ENCODE measurements around the gene LAMC3. TPM values are rescaled to one million over a fixed set of nuclear protein-coding genes. Genes with fewer than 3 reads are reported as not detected.

The LAMC3 gene
- total RNA-seq, 2 donors from 2014 or later = 3.9 to 16.8 TPM

- Histone ChIP-seq H3K27ac (no peak overlapping the region), H3K36me3 (replicated peaks in 1 of 2; ENCODE audit: insufficient read depth in 1 of 2, low read depth in 2 of 2) (no peaks in the 10 kb centered on the region), H3K4me1 (no peaks in the 10 kb centered on the region), H3K4me3 (no peak overlapping the region), H3K27me3 (peaks cover 0 to 3% of the 10 kb centered on the region in 2 donors), H3K9me3 (no peaks in the 10 kb centered on the region)
- ATAC-seq (no peak), DNase-seq (no peak)
- 79 to 84% methylated on average over 7 to 8 of the region's 8 CpGs for WGBS, 2 donors
- TF ChIP-seq CTCF (IDR thresholded peaks at IDR 0.05) (no peak), POLR2A (IDR thresholded peaks at IDR 0.05) (no peak)
- intact Hi-C loops (cut with DNase I) = no loop called here
Observed at GRCh38 chr9:130961511-130962300, 47.3 kb upstream of the LAMC3 start.

- DNase-seq (peak in 2 of 4 donors; percentile 10 to 44), ATAC-seq (peak; percentile 62)
- H3K36me3 ChIP-seq (replicated peaks in 1 of 2; ENCODE audit: insufficient read depth in 1 of 2, low read depth in 2 of 2) = no peaks in the 10 kb centered on the region
- no peak for TF ChIP-seq POLR2A (IDR thresholded peaks at IDR 0.05)
- 40 to 58% methylated on average over 18 to 22 of the region's 22 CpGs for WGBS, 2 donors
- no peak overlapping the region for H3K27ac ChIP-seq
- H3K4me1 ChIP-seq = no peaks in the 10 kb centered on the region
- no peaks in the 10 kb centered on the region for H3K27me3 ChIP-seq
- H3K9me3 ChIP-seq = no peaks in the 10 kb centered on the region
- no peak overlapping the region for H3K4me3 ChIP-seq
- intact Hi-C loops (cut with DNase I) = no loop called here
Observed at GRCh38 chr9:130962418-130963316, 46.3 kb upstream of the LAMC3 start.

- H3K4me1 ChIP-seq = no peaks in the 10 kb centered on the region
- DNase-seq (no peak), ATAC-seq (no peak)
- WGBS, 2 donors = 68 to 70% methylated on average over 15 of the region's 15 CpGs
- H3K27me3 ChIP-seq = no peaks in the 10 kb centered on the region
- H3K4me3 ChIP-seq = no peak overlapping the region
- H3K36me3 ChIP-seq (replicated peaks in 1 of 2; ENCODE audit: insufficient read depth in 1 of 2, low read depth in 2 of 2) = no peaks in the 10 kb centered on the region
- intact Hi-C loops (cut with DNase I) = no loop called here
- H3K9me3 ChIP-seq = no peaks in the 10 kb centered on the region
- H3K27ac ChIP-seq = no peak overlapping the region
- TF ChIP-seq POLR2A (IDR thresholded peaks at IDR 0.05) (no peak), CTCF (IDR thresholded peaks at IDR 0.05) (no peak)
Observed at GRCh38 chr9:130963337-130963908, 45.6 kb upstream of the LAMC3 start.

- Histone ChIP-seq H3K9me3 (no peaks in the 10 kb centered on the region), H3K27me3 (no peaks in the 10 kb centered on the region), H3K4me3 (no peak overlapping the region), H3K27ac (no peak overlapping the region), H3K4me1 (no peaks in the 10 kb centered on the region), H3K36me3 (replicated peaks in 1 of 2; ENCODE audit: insufficient read depth in 1 of 2, low read depth in 2 of 2) (no peaks in the 10 kb centered on the region)
- no peak for ATAC-seq
- DNase-seq = no peak
- 94 to 97% methylated on average over 8 of the region's 8 CpGs for WGBS, 2 donors
- no peak for TF ChIP-seq POLR2A (IDR thresholded peaks at IDR 0.05)
- TF ChIP-seq CTCF (IDR thresholded peaks at IDR 0.05) = no peak
- intact Hi-C loops (cut with DNase I) = no loop called here
Observed at GRCh38 chr9:130963916-130964315, 45.1 kb upstream of the LAMC3 start.

GRCh38 chr9:130965680-130966079 lies 43.3 kb upstream of the LAMC3 start:
- H3K27ac ChIP-seq = no peak overlapping the region
- 74 to 81% methylated on average over 7 of the region's 7 CpGs for WGBS, 2 donors
- intact Hi-C loops (cut with DNase I) = no loop called here
- no peak for ATAC-seq
- no peaks in the 10 kb centered on the region for H3K36me3 ChIP-seq (replicated peaks in 1 of 2; ENCODE audit: insufficient read depth in 1 of 2, low read depth in 2 of 2)
- no peaks in the 10 kb centered on the region for H3K9me3 ChIP-seq
- DNase-seq = no peak
- no peaks in the 10 kb centered on the region for H3K4me1 ChIP-seq
- H3K4me3 ChIP-seq = no peak overlapping the region
- TF ChIP-seq CTCF (IDR thresholded peaks at IDR 0.05) (no peak), POLR2A (IDR thresholded peaks at IDR 0.05) (no peak)
- no peaks in the 10 kb centered on the region for H3K27me3 ChIP-seq
